Mammary epithelial cell (primary cell): ENCODE results near the gene RASGRF2.

Source experiments
- EZH2 ChIP-seq: IDR thresholded peaks from 2 replicates; pipeline ENCODE4 v1.6.1; 2012; ENCODE audit warnings: low read length, inconsistent platforms, borderline replicate concordance
- TF ChIP-seq, protein P1 (sequence below), 2 donors: IDR thresholded peaks in 1 of 2; conservative IDR thresholded peaks in 1 of 2; 2 replicates each; pipeline ENCODE4 v1.5.1; 2011 to 2012; ENCODE audit warnings: inconsistent platforms in 2 of 2, low read length in 2 of 2, mild to moderate bottlenecking in 2 of 2, control low read depth in 1 of 2, low read depth in 1 of 2; ENCODE audit not compliant: insufficient read depth in 1 of 2; ENCODE audit errors: extremely low read depth in 1 of 2

DNA sequence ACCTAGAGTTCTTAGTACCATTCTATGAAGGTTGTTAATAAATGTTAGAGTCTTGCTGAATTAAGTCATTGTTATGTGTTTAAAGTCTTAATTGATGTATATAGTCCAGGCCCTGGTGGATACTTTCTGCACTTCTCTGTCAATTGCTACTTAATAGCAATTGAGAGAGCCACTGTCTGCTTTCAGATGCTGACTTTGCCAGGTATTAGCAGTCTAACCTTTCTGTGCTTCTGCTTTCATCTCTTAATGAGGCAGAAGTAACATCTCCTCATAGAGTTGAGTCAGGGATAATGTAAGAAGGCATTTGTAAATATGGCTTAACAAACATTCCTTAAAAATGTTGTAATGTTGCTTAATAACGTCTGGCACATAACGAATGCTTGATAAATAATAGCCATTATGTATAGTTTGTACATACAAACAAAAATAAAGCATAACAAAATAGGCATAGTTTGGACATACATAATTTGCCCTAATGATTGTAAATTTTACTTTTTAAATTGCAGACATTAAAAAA is 28.3 kb downstream of the RASGRF2 start:
- TF ChIP-seq, protein P1, sequence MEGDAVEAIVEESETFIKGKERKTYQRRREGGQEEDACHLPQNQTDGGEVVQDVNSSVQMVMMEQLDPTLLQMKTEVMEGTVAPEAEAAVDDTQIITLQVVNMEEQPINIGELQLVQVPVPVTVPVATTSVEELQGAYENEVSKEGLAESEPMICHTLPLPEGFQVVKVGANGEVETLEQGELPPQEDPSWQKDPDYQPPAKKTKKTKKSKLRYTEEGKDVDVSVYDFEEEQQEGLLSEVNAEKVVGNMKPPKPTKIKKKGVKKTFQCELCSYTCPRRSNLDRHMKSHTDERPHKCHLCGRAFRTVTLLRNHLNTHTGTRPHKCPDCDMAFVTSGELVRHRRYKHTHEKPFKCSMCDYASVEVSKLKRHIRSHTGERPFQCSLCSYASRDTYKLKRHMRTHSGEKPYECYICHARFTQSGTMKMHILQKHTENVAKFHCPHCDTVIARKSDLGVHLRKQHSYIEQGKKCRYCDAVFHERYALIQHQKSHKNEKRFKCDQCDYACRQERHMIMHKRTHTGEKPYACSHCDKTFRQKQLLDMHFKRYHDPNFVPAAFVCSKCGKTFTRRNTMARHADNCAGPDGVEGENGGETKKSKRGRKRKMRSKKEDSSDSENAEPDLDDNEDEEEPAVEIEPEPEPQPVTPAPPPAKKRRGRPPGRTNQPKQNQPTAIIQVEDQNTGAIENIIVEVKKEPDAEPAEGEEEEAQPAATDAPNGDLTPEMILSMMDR (conservative IDR thresholded peaks at IDR 0.05 in 1 of 2, IDR thresholded peaks at IDR 0.05 in 1 of 2; ENCODE audit: extremely low read depth in 1 of 2, insufficient read depth in 1 of 2, low read depth in 1 of 2, low read length in 2 of 2) = no peak
- TF ChIP-seq EZH2 = no peak
